ENCODE results near the gene SYTL2.
A peak's percentile ranks its signal among the peaks of the same experiment; 100 is the strongest.

The SYTL2 gene

GRCh38 chr11:85698195-85698594, 112.7 kb downstream of the SYTL2 start:
- H4K20me1 ChIP-seq (ENCODE audit: insufficient read depth, low read length): no peaks in the 10 kb centered on the region
- H3K4me2 ChIP-seq (ENCODE audit: low read length): no peak overlapping the region
- H3K9ac ChIP-seq (ENCODE audit: low read length): no peak overlapping the region
- H3K36me3 ChIP-seq (replicated peaks; ENCODE audit: low read depth, low read length): no peaks in the 10 kb centered on the region
- H3K79me2 ChIP-seq (ENCODE audit: low read length): no peaks in the 10 kb centered on the region
- H3K4me3 ChIP-seq (ENCODE audit: low read length): no peak overlapping the region
- no peaks in the 10 kb centered on the region for H3K27me3 ChIP-seq (ENCODE audit: low read depth, low read length)
- H3K27ac ChIP-seq (ENCODE audit: low read length): no peak overlapping the region
- H3K9me3 ChIP-seq (ENCODE audit: insufficient read depth, low read length): no peaks in the 10 kb centered on the region
- peaks cover 36% of the 10 kb centered on the region for H3K4me1 ChIP-seq (ENCODE audit: low read length)
- H2AFZ ChIP-seq (ENCODE audit: low read depth, low read length): no peak overlapping the region
- TF ChIP-seq EZH2phosphoT487 (IDR thresholded peaks at IDR 0.05; ENCODE audit: low read depth) (no peak), CTCF (IDR thresholded peaks at IDR 0.05; ENCODE audit: low read depth, low read length) (no peak)

GRCh38 chr11:85697747-85698146, 113.2 kb downstream of the SYTL2 start:
- Histone ChIP-seq H3K9ac (ENCODE audit: low read length) (no peak overlapping the region), H3K36me3 (replicated peaks; ENCODE audit: low read depth, low read length) (no peaks in the 10 kb centered on the region), H3K4me1 (ENCODE audit: low read length) (peaks cover 36% of the 10 kb centered on the region), H3K4me2 (ENCODE audit: low read length) (no peak overlapping the region), H2AFZ (ENCODE audit: low read depth, low read length) (no peak overlapping the region), H3K27me3 (ENCODE audit: low read depth, low read length) (no peaks in the 10 kb centered on the region), H3K9me3 (ENCODE audit: insufficient read depth, low read length) (no peaks in the 10 kb centered on the region), H4K20me1 (ENCODE audit: insufficient read depth, low read length) (no peaks in the 10 kb centered on the region), H3K79me2 (ENCODE audit: low read length) (no peaks in the 10 kb centered on the region), H3K4me3 (ENCODE audit: low read length) (no peak overlapping the region), H3K27ac (ENCODE audit: low read length) (no peak overlapping the region)
- TF ChIP-seq CTCF (IDR thresholded peaks at IDR 0.05; ENCODE audit: low read depth, low read length): no peak
- no peak for TF ChIP-seq EZH2phosphoT487 (IDR thresholded peaks at IDR 0.05; ENCODE audit: low read depth)

- TF ChIP-seq CTCF (IDR thresholded peaks at IDR 0.05; ENCODE audit: low read depth, low read length) (no peak), EZH2phosphoT487 (IDR thresholded peaks at IDR 0.05; ENCODE audit: low read depth) (no peak)
- no peaks in the 10 kb centered on the region for H3K36me3 ChIP-seq (replicated peaks; ENCODE audit: low read depth, low read length)
- no peaks in the 10 kb centered on the region for H4K20me1 ChIP-seq (ENCODE audit: insufficient read depth, low read length)
- peaks cover 33% of the 10 kb centered on the region for H3K4me1 ChIP-seq (ENCODE audit: low read length)
- H3K79me2 ChIP-seq (ENCODE audit: low read length): no peaks in the 10 kb centered on the region
- no peak overlapping the region for H3K9ac ChIP-seq (ENCODE audit: low read length)
- 0 out of 2 replicates have a peak, but pooled peaks cover 6% of the 10 kb centered on the region for H3K27me3 ChIP-seq (ENCODE audit: low read depth, low read length)
- no peak overlapping the region for H3K27ac ChIP-seq (ENCODE audit: low read length)
- H3K4me2 ChIP-seq (ENCODE audit: low read length): no peak overlapping the region
- H3K4me3 ChIP-seq (ENCODE audit: low read length): no peak overlapping the region
- no peak overlapping the region for H2AFZ ChIP-seq (ENCODE audit: low read depth, low read length)
- H3K9me3 ChIP-seq (ENCODE audit: insufficient read depth, low read length): no peaks in the 10 kb centered on the region
Observed at GRCh38 chr11:85695546-85695945, 115.4 kb downstream of the SYTL2 start.

GRCh38 chr11:85694385-85694980, 116.5 kb downstream of the SYTL2 start:
- TF ChIP-seq EZH2phosphoT487 (IDR thresholded peaks at IDR 0.05; ENCODE audit: low read depth): no peak
- peak; percentile 91 for TF ChIP-seq CTCF (IDR thresholded peaks at IDR 0.05; ENCODE audit: low read depth, low read length)
- Histone ChIP-seq H3K4me1 (ENCODE audit: low read length) (peaks cover 22% of the 10 kb centered on the region), H4K20me1 (ENCODE audit: insufficient read depth, low read length) (no peaks in the 10 kb centered on the region), H3K27ac (ENCODE audit: low read length) (no peak overlapping the region), H3K79me2 (ENCODE audit: low read length) (no peaks in the 10 kb centered on the region), H3K9ac (ENCODE audit: low read length) (no peak overlapping the region), H2AFZ (ENCODE audit: low read depth, low read length) (no peak overlapping the region), H3K4me3 (ENCODE audit: low read length) (no peak overlapping the region), H3K9me3 (ENCODE audit: insufficient read depth, low read length) (no peaks in the 10 kb centered on the region), H3K36me3 (replicated peaks; ENCODE audit: low read depth, low read length) (no peaks in the 10 kb centered on the region), H3K4me2 (ENCODE audit: low read length) (no peak overlapping the region), H3K27me3 (ENCODE audit: low read depth, low read length) (0 out of 2 replicates have a peak, but pooled peaks cover 11% of the 10 kb centered on the region)

All from OCI-LY3 (cell line).